ENCODE measurements around the gene KIAA0232. TPM values are rescaled to one million over a fixed set of nuclear protein-coding genes. Genes with fewer than 3 reads are reported as not detected.

The KIAA0232 gene
- total and polyA plus RNA-seq, 9 of the 15 experiments (the other 6 are each of a cell fraction or from before 2014, with no cell fraction given): 3.5 to 17.4 (median 13.0) TPM

- TF ChIP-seq SPI1 (IDR thresholded peaks at IDR 0.05; ENCODE audit: borderline replicate concordance, low read depth, low read length) (peak; percentile 80), ZNF217 (CRISPR knock-in tag; IDR thresholded peaks at IDR 0.05) (no peak), ZZZ3 (IDR thresholded peaks at IDR 0.05) (no peak), ATF7 (IDR thresholded peaks at IDR 0.05) (0 out of 2 replicates have a peak, but pooled peaks have one; percentile 37), NCOA4 (IDR thresholded peaks at IDR 0.05; ENCODE audit: partially characterized antibody) (no peak), SRSF1 (IDR thresholded peaks at IDR 0.05; ENCODE audit: low read depth, low read length) (no peak), BCOR (IDR thresholded peaks at IDR 0.05) (peak; percentile 32; the same call in 1 of the 2 replicates), CC2D1A (IDR thresholded peaks at IDR 0.05) (no peak), NUFIP1 (IDR thresholded peaks at IDR 0.05; ENCODE audit: partially characterized antibody) (no peak), CREB3L1 (IDR thresholded peaks at IDR 0.05; ENCODE audit: borderline replicate concordance, low read depth) (no peak), ZBTB1 (CRISPR knock-in tag; IDR thresholded peaks at IDR 0.05; ENCODE audit: borderline replicate concordance, low read depth) (no peak), ATF4 (CRISPR knock-in tag; IDR thresholded peaks at IDR 0.05) (no peak), NRF1 (conservative IDR thresholded peaks at IDR 0.05 in 1 of 2, IDR thresholded peaks at IDR 0.05 in 1 of 2) (no peak), BRD9 (IDR thresholded peaks at IDR 0.05; ENCODE audit: low read depth, partially characterized antibody) (no peak), ZNF354B (CRISPR knock-in tag; IDR thresholded peaks at IDR 0.05) (no peak), ZBTB2 (IDR thresholded peaks at IDR 0.05) (no peak), NCOA6 (IDR thresholded peaks at IDR 0.05) (no peak), ZKSCAN1 (IDR thresholded peaks at IDR 0.05; ENCODE audit: low read depth, low read length) (no peak), ZNF407 (IDR thresholded peaks at IDR 0.05; ENCODE audit: low read depth) (no peak), CCAR2 (IDR thresholded peaks at IDR 0.05; ENCODE audit: low read depth, low read length) (no peak)
These were observed 14.0 kb upstream of the KIAA0232 start (continued) for GRCh38 chr4:6768539-6768905.

All from K562 (cell line).